DMS 273 (cell line): ENCODE data around the gene MERTK.
"Not testable (repeated sequence)": the region's sequence is repeated elsewhere in the genome, so short reads cannot be mapped to it uniquely, and the experiment has no call there.

Experiments used
- DNase-seq: peaks from one replicate; lab custom pipeline; 2025; ENCODE audit not compliant: unreplicated experiment; lab: John Stamatoyannopoulos, UW

Gene MERTK

GRCh38 chr2:111945444-111946293 lies 47.3 kb downstream of the MERTK start:
- no peak for DNase-seq

GRCh38 chr2:111946294-111947114 lies 48.1 kb downstream of the MERTK start:
- peak; percentile 54 for DNase-seq

GRCh38 chr2:111947219-111947618 lies 48.8 kb downstream of the MERTK start:
- no peak for DNase-seq

GRCh38 chr2:111948832-111949231 lies 50.4 kb downstream of the MERTK start:
- DNase-seq, result no peak

- no peak for DNase-seq
Measured at GRCh38 chr2:111950236-111950635, 51.8 kb downstream of the MERTK start.

- no peak for DNase-seq
Measured at GRCh38 chr2:111951486-111951885, 53.1 kb downstream of the MERTK start.

GRCh38 chr2:111952871-111953452 lies 54.6 kb downstream of the MERTK start:
- DNase-seq, result no peak

- DNase-seq, result no peak
Measured at GRCh38 chr2:111954602-111955332, 56.4 kb downstream of the MERTK start.

- DNase-seq, result no peak
Measured at GRCh38 chr2:111957872-111958354, 59.5 kb downstream of the MERTK start.

GRCh38 chr2:111958901-111959300 lies 60.5 kb downstream of the MERTK start:
- DNase-seq, result no peak

- no peak for DNase-seq
Measured at GRCh38 chr2:111961663-111962062, 63.3 kb downstream of the MERTK start.

GRCh38 chr2:111963086-111963485 lies 64.7 kb downstream of the MERTK start:
- DNase-seq, result not testable (repeated sequence)

GRCh38 chr2:111963508-111963907 lies 65.1 kb downstream of the MERTK start:
- DNase-seq, result not testable (repeated sequence)

- DNase-seq, result no peak
Measured at GRCh38 chr2:111965062-111965461, 66.7 kb downstream of the MERTK start.

GRCh38 chr2:111966241-111966640 lies 67.8 kb downstream of the MERTK start:
- no peak for DNase-seq

- no peak for DNase-seq
Measured at GRCh38 chr2:111967018-111967417, 68.6 kb downstream of the MERTK start.

- no peak for DNase-seq
Measured at GRCh38 chr2:111970453-111970852, 72.0 kb downstream of the MERTK start.

- DNase-seq, result no peak
Measured at GRCh38 chr2:111972955-111973565, 74.7 kb downstream of the MERTK start.

GRCh38 chr2:111973701-111974100 lies 75.3 kb downstream of the MERTK start:
- no peak for DNase-seq

- DNase-seq, result no peak
Measured at GRCh38 chr2:111975053-111975552, 76.7 kb downstream of the MERTK start.
